ENCODE measurements around the gene OR6X1. TPM values are rescaled to one million over a fixed set of nuclear protein-coding genes. Genes with fewer than 3 reads are reported as not detected.

Gene OR6X1
- total and polyA plus RNA-seq, 9 of the 15 experiments (the other 6 are each of a cell fraction or from before 2014, with no cell fraction given): not detected

GRCh38 chr11:123797541-123797940 lies 43.2 kb upstream of the OR6X1 start:
- Histone ChIP-seq H3K79me2 (ENCODE audit: control insufficient read depth, insufficient read depth, low read length) (no peaks in the 10 kb centered on the region), H3K4me1 (replicated peaks in 1 of 2; ENCODE audit: control insufficient read depth in 2 of 2, insufficient read depth in 2 of 2, low read length in 2 of 2) (no peaks in the 10 kb centered on the region), H3K27me3 (ENCODE audit: control insufficient read depth in 2 of 2, insufficient read depth in 2 of 2, low read length in 2 of 2) (no peaks in the 10 kb centered on the region), H3K27ac (ENCODE audit: extremely low read depth, low read depth, low read length) (no peak overlapping the region), H4K20me1 (replicated peaks; ENCODE audit: control insufficient read depth, insufficient read depth, low read length) (no peaks in the 10 kb centered on the region), H3K4me3 (no peak overlapping the region), H2AFZ (ENCODE audit: low read depth, low read length) (peak overlapping the region; percentile 76), H3K36me3 (ENCODE audit: control insufficient read depth, insufficient read depth, low read length) (no peaks in the 10 kb centered on the region), H3K9ac (ENCODE audit: insufficient read depth in 1 of 2, low read depth in 2 of 2, low read length in 2 of 2) (peak overlapping the region; percentile 9 to 10; a peak in 1 of 4 replicates), H3K9me1 (ENCODE audit: control insufficient read depth, insufficient read depth, low read length) (no peaks in the 10 kb centered on the region), H3K9me3 (replicated peaks; ENCODE audit: control insufficient read depth, insufficient read depth, low read depth, low read length) (no peaks in the 10 kb centered on the region), H3K4me2 (ENCODE audit: insufficient read depth, low read length) (0 out of 2 replicates have a peak overlapping the region, but pooled peaks have one; percentile 11)
- in situ Hi-C loops (cut with MboI): no loop called here
- peak; percentile 57 for ATAC-seq
- CTCF ChIA-PET (ENCODE audit: low intra/inter-chr PET ratio): no interaction called here
- intact Hi-C loops (cut with micrococcal nuclease): no loop called here
- TF ChIP-seq ZBTB8A (IDR thresholded peaks at IDR 0.05; ENCODE audit: partially characterized antibody) (no peak), ARID3B (CRISPR knock-in tag; IDR thresholded peaks at IDR 0.05; ENCODE audit: borderline replicate concordance) (no peak), NELFE (IDR thresholded peaks at IDR 0.05; ENCODE audit: insufficient read depth, insufficient read length) (no peak), ZBTB49 (CRISPR knock-in tag; IDR thresholded peaks at IDR 0.05; ENCODE audit: borderline replicate concordance) (no peak), ZNF197 (CRISPR knock-in tag; IDR thresholded peaks at IDR 0.05; ENCODE audit: low read depth) (no peak), CHD1 (IDR thresholded peaks at IDR 0.05; ENCODE audit: low read length) (no peak), ILF3 (IDR thresholded peaks at IDR 0.05; ENCODE audit: borderline replicate concordance) (no peak), PBX2 (CRISPR knock-in tag; IDR thresholded peaks at IDR 0.05; ENCODE audit: low read depth) (no peak), PBX2 (tag; conservative IDR thresholded peaks at IDR 0.05; ENCODE audit: low read depth) (no peak), OTX1 (CRISPR knock-in tag; IDR thresholded peaks at IDR 0.05) (no peak)
- BruUV-seq (replicated peaks): no TSS peak
- POLR2A ChIA-PET: interaction anchor here (0.7 kb wide), 1 partner anchor 1050 kb away, joined by 3 read pairs; no protein-coding TSS in a partner anchor
- 9% methylated on average over 10 of the region's 10 CpGs for WGBS (ENCODE audit: insufficient coverage, low coverage, missing lambda C conversion rate)
- FAIRE-seq: no peak
- no peak for DNase-seq (ENCODE audit: extremely low read depth in 1 of 4, low spot score in 3 of 4)

Data from K562 (cell line).